NCI-H748 treated with DMSO at 0.1 percent for 48 hours (cell line): ENCODE data around the gene BPIFA1.
A peak's percentile ranks its signal among the peaks of the same experiment; 100 is the strongest.

ENCODE experiments used
- DNase-seq: peaks from one replicate; lab custom pipeline; 2025; lab: John Stamatoyannopoulos, UW

BPIFA1 gene

DNA sequence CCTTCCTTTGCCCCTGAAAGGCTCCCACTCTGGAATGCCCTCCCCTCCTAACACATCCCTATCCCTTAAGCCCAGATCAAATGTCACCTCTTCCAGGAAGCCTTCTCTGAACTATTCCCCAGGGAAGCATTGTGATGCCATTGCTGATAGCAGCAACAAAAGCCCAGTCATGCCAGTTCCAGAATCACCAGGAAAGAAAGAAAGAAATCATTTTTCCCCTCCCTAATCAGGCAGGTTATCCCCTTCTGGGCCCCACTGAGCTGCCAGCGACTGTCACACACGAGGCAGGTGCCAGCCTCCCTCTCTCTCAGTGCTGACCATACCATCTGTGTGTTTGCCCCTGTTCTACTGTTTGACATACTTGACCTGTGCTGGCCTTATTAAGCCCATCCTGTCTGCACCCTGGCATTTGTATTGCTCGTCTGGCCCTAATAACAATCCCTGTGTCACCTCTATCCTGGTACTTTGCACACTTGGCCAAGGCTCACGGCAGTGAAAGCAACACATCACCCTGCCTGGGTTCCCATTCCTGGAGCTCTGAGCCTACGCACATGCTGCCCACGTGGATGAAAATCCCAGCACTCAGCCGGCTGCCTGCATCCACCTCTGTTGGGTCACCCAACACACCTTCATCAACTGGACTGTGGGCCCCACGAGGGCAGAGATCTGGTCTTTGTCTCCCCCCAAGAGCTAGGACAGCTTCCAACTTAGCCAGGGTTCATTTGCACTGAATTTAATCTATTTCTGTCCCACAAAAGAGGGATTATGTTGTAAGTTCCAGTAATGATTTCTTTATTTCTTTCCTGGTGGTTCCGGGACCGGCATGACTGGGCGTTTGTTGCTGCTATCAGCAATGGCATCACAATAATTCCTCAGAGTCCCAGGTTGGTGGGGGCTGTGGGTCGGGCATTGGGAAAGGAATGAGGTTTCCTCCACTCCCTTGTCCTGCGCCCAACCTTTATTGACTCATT is 42.0 kb downstream of the BPIFA1 start:
- no peak for DNase-seq

DNA sequence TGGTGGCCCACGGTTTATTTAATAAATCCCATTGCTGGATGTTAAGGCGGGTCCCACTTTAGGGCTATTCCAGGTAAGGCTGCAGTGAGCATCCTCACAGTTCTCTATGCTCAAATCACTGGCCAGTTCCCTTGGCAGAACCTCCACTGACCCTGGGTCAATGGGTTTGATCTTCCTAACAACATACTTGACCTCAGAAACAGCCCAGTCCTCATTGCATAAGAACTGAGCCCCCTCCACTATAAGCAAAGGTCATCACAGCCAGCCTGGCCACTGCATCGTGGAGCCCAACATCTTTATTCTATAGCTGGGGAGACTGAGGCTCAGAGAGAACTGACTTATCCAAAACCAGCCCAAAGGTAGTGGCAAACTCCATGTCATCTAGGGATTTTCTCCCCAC is 42.9 kb downstream of the BPIFA1 start:
- DNase-seq, result no peak

DNA sequence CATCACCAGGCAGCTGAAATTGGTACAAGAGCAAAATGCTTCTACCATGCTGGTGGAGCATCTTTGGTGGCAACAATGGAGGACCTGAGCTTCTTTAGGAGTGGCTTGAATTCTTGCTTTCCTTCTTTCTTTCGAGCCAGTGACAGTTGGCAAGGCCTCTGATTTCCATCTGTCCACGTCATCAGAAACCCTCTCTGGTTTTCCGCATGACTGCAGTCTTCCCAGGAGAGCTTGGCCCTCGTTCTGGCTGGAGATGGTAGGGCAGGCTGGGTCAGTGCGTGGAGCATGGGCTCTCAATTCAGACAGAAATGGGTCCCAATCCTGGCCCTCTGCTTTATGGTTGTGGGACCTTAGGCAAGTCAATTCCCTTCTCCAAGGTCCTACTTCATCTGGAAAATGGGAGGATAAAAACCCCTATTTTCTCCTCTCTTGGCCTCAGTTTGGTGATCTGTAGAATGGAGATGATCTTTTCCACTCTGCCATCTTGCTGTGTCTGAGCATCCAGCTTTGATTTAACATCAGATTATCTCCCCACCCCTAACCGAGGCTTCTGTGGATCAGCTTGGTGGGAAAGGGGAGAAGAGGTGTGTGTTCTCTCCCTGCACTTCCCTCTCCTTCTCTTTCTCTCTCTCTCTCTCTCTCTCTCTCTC is 43.6 kb downstream of the BPIFA1 start:
- DNase-seq, result no peak

DNA sequence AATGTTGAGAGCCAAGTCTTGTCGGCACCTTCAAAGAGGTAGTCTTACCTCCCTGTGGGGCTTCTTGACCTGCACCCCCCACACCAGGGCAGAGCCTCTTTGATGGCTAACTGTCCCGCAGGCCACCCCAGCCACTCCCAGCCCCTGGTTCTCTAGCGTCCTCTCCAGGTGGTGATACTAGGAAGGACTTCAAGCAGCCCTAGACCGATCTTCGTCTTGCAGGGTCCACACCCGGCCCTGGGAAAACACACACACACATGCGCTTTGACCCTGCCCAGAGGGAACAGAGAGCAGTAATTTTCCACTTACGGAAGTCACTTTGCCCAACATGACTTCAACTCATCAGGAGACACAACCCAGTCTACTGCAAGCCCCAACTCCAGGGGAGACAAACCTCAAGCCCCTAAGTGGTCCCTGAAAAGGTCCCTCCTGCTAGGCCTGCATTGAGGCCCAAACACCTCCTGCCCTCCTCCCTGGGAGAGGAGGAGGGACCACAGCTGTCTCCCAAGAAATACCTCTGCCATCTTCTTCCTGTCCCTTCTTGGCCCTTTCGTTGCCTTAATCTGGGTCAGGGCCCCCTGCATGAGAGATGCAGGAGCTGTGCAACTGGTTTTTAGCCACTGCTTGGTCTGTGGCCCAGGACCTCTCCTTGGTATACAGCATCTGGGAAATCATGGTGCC is 44.3 kb downstream of the BPIFA1 start:
- no peak for DNase-seq

DNA sequence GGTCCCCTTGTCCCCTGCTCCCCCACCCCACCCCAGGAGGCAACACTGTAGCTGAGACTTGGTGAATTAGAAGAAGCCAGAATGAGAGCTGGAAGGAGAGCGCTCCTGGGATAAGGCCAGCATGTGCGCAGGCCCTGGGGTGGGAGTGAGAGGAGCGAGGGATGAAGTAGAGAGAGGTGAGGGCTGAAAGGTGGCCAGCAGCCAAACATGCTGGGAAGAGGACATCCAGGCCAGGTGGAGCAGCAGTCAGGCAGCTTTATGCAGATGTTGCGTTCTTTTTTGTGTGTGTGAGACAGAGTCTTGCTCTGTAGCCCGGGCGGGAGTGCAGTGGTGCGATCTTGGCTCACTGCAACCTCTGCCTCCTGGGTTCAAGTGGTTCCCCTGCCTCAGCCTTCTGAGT is 45.0 kb downstream of the BPIFA1 start:
- DNase-seq, result no peak

DNA sequence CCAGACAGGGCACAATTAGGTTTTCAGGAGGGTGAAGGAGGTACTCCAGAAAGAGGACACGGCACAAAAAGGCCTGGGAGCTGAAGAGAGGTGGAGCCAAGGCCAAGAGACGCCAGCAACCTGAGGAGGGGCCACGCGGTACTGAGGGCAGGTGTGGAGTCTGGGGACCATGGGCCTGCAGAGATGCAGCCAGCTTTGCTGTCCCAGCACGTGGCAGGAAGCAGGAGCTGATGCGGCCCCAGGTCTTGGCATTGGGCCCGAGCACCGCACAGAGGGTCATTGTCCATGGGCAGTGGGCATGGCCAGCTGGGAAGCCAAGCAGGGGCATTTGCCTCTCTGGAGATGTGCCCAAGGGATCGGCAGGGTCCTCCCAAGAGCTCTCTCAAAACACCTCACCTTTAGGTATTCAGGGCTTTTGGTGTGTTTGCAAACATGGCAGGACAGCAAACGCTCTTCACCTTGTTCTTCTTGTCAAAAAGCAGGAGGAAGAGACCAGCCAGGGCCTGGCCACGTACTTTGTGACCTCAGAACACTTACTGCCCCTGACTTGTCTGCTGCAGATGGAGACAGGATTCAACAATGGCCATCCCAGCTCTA is 45.9 kb downstream of the BPIFA1 start:
- DNase-seq, result no peak

DNA sequence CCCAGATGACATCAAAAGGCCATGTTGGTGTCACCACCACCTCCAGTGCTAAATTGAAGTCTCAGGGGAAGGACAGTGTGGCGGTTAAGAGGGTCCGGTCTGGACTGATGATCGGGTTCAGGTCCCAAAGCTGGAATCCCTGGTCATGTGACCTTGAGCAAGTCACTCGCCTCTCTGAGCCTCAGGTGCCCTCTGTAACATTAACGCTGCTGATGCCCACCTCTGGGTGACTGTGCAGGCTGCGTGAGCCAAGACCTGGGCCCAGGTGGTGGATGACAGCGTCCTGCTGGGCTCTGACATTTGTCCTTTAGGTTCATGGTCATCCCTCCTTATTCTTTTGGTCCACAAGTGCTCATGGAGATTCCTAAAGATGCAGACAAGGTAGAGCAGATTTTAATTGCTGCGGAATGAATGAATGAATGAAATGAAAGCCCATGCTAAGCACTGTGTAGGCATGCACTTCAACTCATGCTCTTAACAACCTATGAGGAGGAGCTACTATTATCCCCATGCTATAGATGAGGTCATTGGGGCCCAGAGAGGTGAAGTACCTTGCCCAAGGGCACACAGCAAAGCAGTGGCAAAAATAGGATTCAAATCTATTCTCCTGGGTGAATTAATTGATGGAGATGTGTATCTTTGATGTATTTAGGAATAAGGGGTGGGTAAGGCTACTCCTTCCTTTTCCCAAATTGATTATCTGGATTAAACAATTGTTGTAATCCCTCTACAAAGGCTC is 46.6 kb downstream of the BPIFA1 start:
- DNase-seq, result no peak

DNA sequence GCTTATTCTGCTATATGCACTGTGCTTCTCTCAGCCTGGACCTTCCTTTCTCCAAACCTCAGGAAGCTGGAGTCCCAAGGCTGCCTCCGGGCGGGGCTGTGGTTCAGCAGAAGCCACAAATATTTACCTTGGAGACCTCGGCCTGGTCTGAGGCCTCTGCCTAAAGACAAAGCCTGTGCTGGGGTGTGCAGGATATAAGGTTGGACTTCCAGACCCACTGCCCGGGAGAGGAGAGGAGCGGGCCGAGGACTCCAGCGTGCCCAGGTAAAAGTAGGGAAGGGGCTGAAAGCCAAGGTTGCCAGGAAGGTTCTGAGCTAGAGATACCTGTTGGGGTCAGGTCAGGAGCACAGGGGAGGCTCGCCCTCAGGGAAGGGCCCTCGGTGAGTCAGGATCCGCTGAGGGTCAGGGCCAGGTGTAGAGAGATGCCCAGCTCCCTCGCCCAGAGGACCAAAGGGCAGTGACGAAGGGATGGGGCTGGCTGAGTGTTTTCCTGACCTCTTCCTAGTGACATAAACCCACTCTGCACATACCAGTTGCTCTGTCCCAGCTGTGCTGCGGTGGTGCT is 47.3 kb downstream of the BPIFA1 start, which contains the start of gene BPIFB1:
BPIFB1 (plus strand) TSS at position 224 of the 565 bp plus-strand sequence. CDS start 2,860 bp downstream, outside the sequence.
- no peak for DNase-seq

DNA sequence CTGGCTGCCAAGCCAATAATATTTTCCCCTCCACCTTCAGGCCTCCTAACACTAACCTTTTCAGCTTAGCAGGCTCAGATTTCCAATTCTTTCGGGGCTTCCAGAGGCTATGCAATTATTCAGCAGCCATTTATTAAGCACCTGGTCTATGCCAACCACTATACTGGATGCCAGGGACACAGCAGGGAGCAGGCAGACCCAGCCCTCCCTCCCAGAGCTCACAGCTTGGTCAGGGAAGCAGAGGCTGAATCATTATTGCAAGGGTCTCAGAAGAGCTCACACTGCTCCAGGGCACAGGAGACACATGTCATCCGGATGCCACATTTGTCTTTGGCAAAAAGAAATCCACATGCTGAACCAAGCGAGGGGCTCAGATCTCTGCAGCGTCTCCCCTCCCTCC is 48.5 kb downstream of the BPIFA1 start:
- no peak for DNase-seq

DNA sequence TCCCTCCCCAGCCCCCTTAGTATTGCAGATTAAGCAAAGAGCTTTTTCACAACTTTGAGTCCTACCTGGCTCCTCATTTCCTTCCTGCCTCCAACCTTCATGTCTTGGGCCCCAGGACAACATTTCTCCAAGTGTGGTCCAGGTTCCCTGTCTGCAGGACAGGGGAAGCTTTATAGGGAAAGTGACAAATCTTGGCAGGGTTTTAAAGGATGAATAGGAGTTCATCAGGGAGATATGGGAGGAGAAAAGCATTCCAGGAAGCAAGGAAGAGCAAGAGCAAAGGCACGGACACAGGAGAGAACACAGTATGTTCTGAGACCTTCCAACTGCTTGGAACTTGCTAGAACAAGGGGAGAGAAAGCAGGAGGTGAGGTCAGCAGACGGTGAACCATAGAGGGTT is 49.1 kb downstream of the BPIFA1 start:
- DNase-seq, result no peak

DNA sequence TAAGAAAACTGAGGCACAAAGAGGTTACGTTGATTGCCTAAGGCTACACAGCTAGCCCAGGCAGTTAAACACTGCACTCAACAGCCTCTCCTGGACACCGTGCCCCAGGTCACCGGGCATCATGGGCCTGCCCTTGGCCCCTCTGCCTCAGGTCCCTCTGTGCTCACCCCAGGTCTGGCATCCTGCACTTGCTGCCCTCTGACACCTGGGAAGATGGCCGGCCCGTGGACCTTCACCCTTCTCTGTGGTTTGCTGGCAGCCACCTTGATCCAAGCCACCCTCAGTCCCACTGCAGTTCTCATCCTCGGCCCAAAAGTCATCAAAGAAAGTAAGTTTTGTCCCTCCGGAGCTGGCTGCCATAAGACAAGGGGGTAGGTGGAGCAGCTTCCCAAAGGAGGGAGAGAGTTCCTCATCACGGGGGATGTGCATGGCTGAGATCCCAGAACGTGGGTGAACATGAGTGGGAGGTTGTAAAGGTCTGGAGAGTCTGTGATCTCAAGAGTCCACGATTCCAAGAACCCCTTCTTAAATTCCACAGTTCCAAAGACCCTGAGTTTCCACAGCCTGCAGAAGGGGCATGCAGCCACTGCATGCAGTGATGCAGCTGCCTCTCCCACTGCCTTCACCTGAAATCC is 50.2 kb downstream of the BPIFA1 start:
- DNase-seq, result no peak

DNA sequence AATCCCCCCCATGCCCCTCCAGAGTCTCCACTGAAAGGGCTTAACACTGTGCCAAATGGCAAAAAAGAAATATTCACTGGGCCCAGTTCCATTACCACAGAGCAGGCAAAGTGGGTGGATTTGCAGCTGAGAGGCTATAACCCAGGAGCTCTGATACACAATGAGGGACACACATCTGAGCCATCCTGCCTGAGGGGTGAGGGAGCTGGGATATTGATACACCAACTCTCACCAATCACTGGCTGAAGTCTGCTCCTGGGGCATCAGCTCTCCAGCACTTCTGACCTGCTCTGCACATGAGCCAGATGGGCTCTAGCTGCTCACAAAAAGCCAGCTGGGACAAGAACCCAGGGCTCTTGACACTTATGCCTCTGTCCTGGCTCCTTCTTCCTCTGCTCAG is 52.1 kb downstream of the BPIFA1 start:
- no peak for DNase-seq

DNA sequence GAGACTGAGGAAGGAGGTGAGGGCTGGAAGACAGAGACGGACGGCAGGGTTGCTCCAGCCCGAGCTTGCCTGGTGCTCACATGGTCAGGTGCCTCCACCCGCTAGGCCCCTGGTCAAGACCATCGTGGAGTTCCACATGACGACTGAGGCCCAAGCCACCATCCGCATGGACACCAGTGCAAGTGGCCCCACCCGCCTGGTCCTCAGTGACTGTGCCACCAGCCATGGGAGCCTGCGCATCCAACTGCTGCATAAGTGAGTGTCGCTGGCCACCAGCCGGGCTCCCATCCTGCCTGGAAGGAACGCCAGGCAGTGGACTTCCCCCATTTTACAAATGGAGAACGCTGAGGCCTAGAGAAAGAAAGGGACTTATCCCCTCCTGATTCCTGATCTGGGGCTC is 55.1 kb downstream of the BPIFA1 start:
- DNase-seq, result no peak

DNA sequence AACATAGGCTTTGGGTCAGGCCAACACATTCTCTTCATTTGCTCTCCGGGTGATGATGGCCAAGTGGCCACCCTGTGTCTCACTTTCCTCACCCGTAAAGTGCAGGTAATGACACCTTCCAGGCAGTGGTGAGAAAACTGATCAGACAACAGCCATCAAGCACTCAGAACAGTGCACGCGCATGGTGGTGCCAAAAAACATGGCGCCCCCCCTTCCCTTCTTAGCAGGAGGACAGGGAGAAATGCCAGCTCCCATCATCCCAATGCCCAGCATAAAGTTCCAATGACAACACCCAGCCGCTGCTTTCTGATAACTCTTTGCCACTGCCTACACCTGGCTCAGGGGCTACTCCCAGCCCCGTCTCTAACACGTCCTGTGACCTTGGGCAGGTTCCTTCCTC is 55.6 kb downstream of the BPIFA1 start:
- DNase-seq, result no peak

DNA sequence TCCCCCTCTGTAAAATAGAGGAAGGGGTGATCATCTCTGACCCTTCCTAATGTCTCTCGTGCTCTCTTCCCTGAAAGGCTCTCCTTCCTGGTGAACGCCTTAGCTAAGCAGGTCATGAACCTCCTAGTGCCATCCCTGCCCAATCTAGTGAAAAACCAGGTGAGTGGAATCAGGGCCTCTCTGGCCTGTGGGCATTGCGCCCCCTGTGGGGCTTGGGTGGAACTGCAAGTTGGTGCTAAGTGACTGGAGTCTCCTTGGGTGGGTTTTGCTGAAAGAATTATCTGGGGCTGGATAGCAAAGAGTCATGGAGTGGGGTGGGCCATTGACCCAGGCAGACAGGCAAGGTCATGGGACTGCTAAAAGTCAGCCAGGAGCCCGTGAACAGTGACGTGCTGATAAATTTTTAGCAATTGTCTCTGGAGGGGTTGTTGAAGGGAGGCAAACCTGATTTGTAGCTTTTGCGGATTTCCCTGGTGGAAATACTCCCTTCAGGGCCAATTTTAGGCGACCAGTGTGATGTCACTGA is 56.1 kb downstream of the BPIFA1 start:
- DNase-seq, result peak; percentile 16
